Heart right ventricle (tissue), 16 donors: Measurements from ENCODE around the gene FAM83C. TPM values are rescaled to one million over a fixed set of nuclear protein-coding genes. Genes with fewer than 3 reads are reported as not detected.

Experiments used
- ATAC-seq, 8 donors: fragments of 200-7000 bp; cut with Tn5 transposase; one replicate each; pipeline ENCODE4 v1.9.1; 2020; ENCODE audit warnings: mild to moderate bottlenecking in 8 of 8, moderate library complexity in 8 of 8, moderate number of reproducible peaks in 1 of 8
- DNase-seq, 2 donors: peaks; one replicate each; pipeline ENCODE4 v3.0.0-alpha.2; 2020
- H3K27ac ChIP-seq, 10 donors: fragments of 200-600 bp; sonication (generic) in 2 of 10; one replicate each; pipeline versions ENCODE4 v1.5.0 to v1.8.0; 2020 to 2022; ENCODE audit warnings: mild to moderate bottlenecking in 3 of 10
- H3K27me3 ChIP-seq, 7 donors: fragments of 200-600 bp; one replicate each; pipeline ENCODE4 v1.8.0; 2021 to 2022; ENCODE audit warnings: mild to moderate bottlenecking in 2 of 7
- H3K36me3 ChIP-seq, 9 donors: fragments of 200-600 bp; sonication (generic) in 1 of 9; one replicate each; pipeline versions ENCODE4 v1.5.0 to v1.8.0; 2020 to 2022; ENCODE audit warnings: mild to moderate bottlenecking in 2 of 9
- H3K4me1 ChIP-seq, 9 donors: fragments of 200-600 bp; sonication (generic) in 1 of 9; one replicate each; pipeline versions ENCODE4 v1.5.0 to v1.8.0; 2020 to 2022; ENCODE audit warnings: mild to moderate bottlenecking in 4 of 9
- H3K4me3 ChIP-seq, 10 donors: fragments of 200-600 bp; sonication (generic) in 2 of 10; one replicate each; pipeline versions ENCODE4 v1.5.0 to v1.8.0; 2020 to 2022; ENCODE audit warnings: mild to moderate bottlenecking in 7 of 10, moderate library complexity in 2 of 10
- H3K9me3 ChIP-seq, 11 donors: fragments of 200-600 bp in 10 of 11; sonication (generic) in 2 of 11; one replicate each; pipeline versions ENCODE4 v1.5.0 to v1.8.0; 2013 to 2022; ENCODE audit warnings: mild to moderate bottlenecking in 2 of 11, control low read depth in 1 of 11, moderate library complexity in 1 of 11
- CTCF ChIP-seq, 9 donors: fragments of 200-600 bp; sonication (generic) in 2 of 9; IDR thresholded peaks; one replicate each; pipeline versions ENCODE4 v1.5.0 to v1.8.0; 2021 to 2022; ENCODE audit warnings: antibody characterized with exemption in 9 of 9, mild to moderate bottlenecking in 5 of 9, moderate library complexity in 1 of 9
- WGBS, 2 donors: extraction: QIAGEN DNeasy Blood & Tissue Kit; methylation state at CpG; one replicate each; pipeline ENCODE4 v1.1.7; 2013; ENCODE audit warnings: inconsistent platforms in 1 of 2; 5-methylcytosine and 5-hydroxymethylcytosine counted together
- intact Hi-C, 10 donors: fragments of 100-400 bp; cut with DNase I; formaldehyde crosslinking; loops; one replicate each; pipeline versions ENCODE4 v1.11.1 to v1.14.2; 2022
- polyA plus RNA-seq, 2 donors: library from polyadenylated mRNA; stranded (reverse); fragments of 200-250 nt; gene quantifications; one replicate each; pipeline ENCODE4 v1.2.3, GENCODE V29; 2013
- total RNA-seq, 10 donors: library from RNA; stranded (reverse); fragmentation: NEBNext Ultra II Directional in 3 of 10; extraction: Animal tissue kit (Norgen Biotek cat#: 25700) in 3 of 10; gene quantifications; one replicate each; pipeline versions ENCODE4 v1.2.1 to v1.2.4, GENCODE V29; 2021 to 2023
- donor health status: Arrhythmogenic right ventricular cardiomyopathy.
- donor health status: ischemic (EF 13 %, LVEDD 7.1; RV severe dilation, severe dysfunction).
- donor health status: healthy with polysubstance abuse.
- donor health status: DM: no; HTN: yes; CAD: no.
- donor health status: DM: no; HTN: no; CAD: no.
- donor health status: ischemic (EF 25% LVEDD 6.9; RV normal size, moderate dysfunction).
- donor health status: ischemic (EF 25% LVEDD 5.7; RV mildly dilated, moderate dysfunction).
- donor health status: healthy.
- donor health status: DM: yes; HTN: yes; CAD: no.
- donor health status: Ischemic cardiomyopathy.
- donor health status: ischemic (EF 35%, LVEDD 5.7; RV mildly dilated, moderate dysfunction).
- donor health status: nonischemic (EF 11% LVEDD 7.7; RV severe dilation, severe dysfunction).
- donor health status: DM: yes; HTN: yes; CAD: no.
- donor health status: PGD.
- donor health status: ischemic (EF 29% LVEDD 5.4; RV normal size, mild dysfunction).
- donor health status: nonischemic (EF 23%, LVEDD 6.1; RV moderate dilation, normal function).

The FAM83C gene
- total and polyA plus RNA-seq, 12 donors: 0.03 TPM; not detected in 11

GRCh38 chr20:35302421-35303335, 10.5 kb upstream of the FAM83C start:
- H3K4me3 ChIP-seq: no peak overlapping the region
- H3K36me3 ChIP-seq: peaks cover 0 to 23% (median 0%) of the 10 kb centered on the region in 9 donors
- ATAC-seq (no peak), DNase-seq (no peak)
- H3K9me3 ChIP-seq: no peaks in the 10 kb centered on the region
- no peaks in the 10 kb centered on the region for H3K27me3 ChIP-seq
- no peak for TF ChIP-seq CTCF (IDR thresholded peaks at IDR 0.05)
- H3K4me1 ChIP-seq: peaks cover 0 to 34% (median 11%) of the 10 kb centered on the region in 9 donors
- no peak overlapping the region for H3K27ac ChIP-seq
- intact Hi-C loops: loop anchor here in 7 of 10 donors (2.0 to 5.0 kb wide), 5 partner anchors 135 to 145 kb away; partner anchors contain the start of gene GDF5 (in 3 of the 7)
- WGBS, 2 donors: 76 to 80% methylated on average over 6 of the region's 6 CpGs

GRCh38 chr20:35301426-35301825, 9.2 kb upstream of the FAM83C start:
- intact Hi-C loops: loop anchor here in 5 of 10 donors (5.0 kb wide), 3 partner anchors 136 to 146 kb away; partner anchors contain the start of gene GDF5 (in 2 of the 5)
- ATAC-seq (no peak), DNase-seq (no peak)
- no peak for TF ChIP-seq CTCF (IDR thresholded peaks at IDR 0.05)
- Histone ChIP-seq H3K36me3 (peaks cover 0 to 22% (median 0%) of the 10 kb centered on the region in 9 donors), H3K27ac (no peak overlapping the region), H3K4me3 (no peak overlapping the region), H3K9me3 (no peaks in the 10 kb centered on the region), H3K4me1 (peaks cover 0 to 23% (median 0%) of the 10 kb centered on the region in 9 donors), H3K27me3 (no peaks in the 10 kb centered on the region)
- WGBS, 2 donors: 93 to 94% methylated on average over 2 of the region's 2 CpGs

GRCh38 chr20:35300469-35301262, 8.4 kb upstream of the FAM83C start:
- DNase-seq: no peak
- H3K27me3 ChIP-seq: no peaks in the 10 kb centered on the region
- WGBS, 2 donors: 83 to 87% methylated on average over 4 of the region's 4 CpGs
- ATAC-seq: no peak
- no peaks in the 10 kb centered on the region for H3K9me3 ChIP-seq
- TF ChIP-seq CTCF (IDR thresholded peaks at IDR 0.05): no peak
- peaks cover 0 to 17% (median 0%) of the 10 kb centered on the region in 9 donors for H3K4me1 ChIP-seq
- peaks cover 0 to 16% (median 0%) of the 10 kb centered on the region in 9 donors for H3K36me3 ChIP-seq
- no peak overlapping the region for H3K27ac ChIP-seq
- H3K4me3 ChIP-seq: no peak overlapping the region
- intact Hi-C loops: loop anchor here in 5 of 10 donors (5.0 kb wide), 3 partner anchors 137 to 147 kb away; partner anchors contain the start of gene GDF5 (in 2 of the 5)

GRCh38 chr20:35299780-35300179, 7.6 kb upstream of the FAM83C start:
- Histone ChIP-seq H3K9me3 (no peaks in the 10 kb centered on the region), H3K4me3 (no peak overlapping the region), H3K4me1 (peaks cover 0 to 15% (median 0%) of the 10 kb centered on the region in 9 donors), H3K36me3 (peaks cover 0 to 13% (median 0%) of the 10 kb centered on the region in 9 donors), H3K27me3 (no peaks in the 10 kb centered on the region), H3K27ac (no peak overlapping the region)
- WGBS, 2 donors: 68 to 71% methylated on average over 4 of the region's 4 CpGs
- intact Hi-C loops: loop anchor here in 5 of 10 donors (5.0 kb wide), 3 partner anchors 138 to 148 kb away; partner anchors contain the start of gene GDF5 (in 2 of the 5)
- ATAC-seq (no peak), DNase-seq (no peak)
- TF ChIP-seq CTCF (IDR thresholded peaks at IDR 0.05): no peak
